Naive thymus-derived CD4-positive, alpha-beta T cell (primary cell): ENCODE data around the gene TGFB2. TPM values are rescaled to one million over a fixed set of nuclear protein-coding genes. Genes with fewer than 3 reads are reported as not detected.

Experiments
- ATAC-seq: fragments of 150-1000 bp; cut with Tn5 transposase; 2 replicates; pipeline ENCODE4 v1.10.0; 2021; ENCODE audit warnings: mild to moderate bottlenecking, moderate library complexity
- CTCF ChIA-PET: fragments of 350-600 bp; sonication (Branson Sonifier 250); formaldehyde crosslinking; loops from one replicate; lab custom pipeline; 2021; ENCODE audit warnings: antibody characterized with exemption; lab: Charles Lee
- POLR2A ChIA-PET: fragments of 350-600 bp; sonication (Branson Sonifier 250); formaldehyde crosslinking; loops from one replicate; lab custom pipeline; 2021; ENCODE audit warnings: antibody characterized with exemption, inconsistent platforms; lab: Charles Lee
- DNase-seq, 9 donors: peaks; one replicate each; pipeline versions ENCODE4 v3.0.0 to v3.0.0-alpha.2; 2020 to 2022; ENCODE audit warnings: mixed read lengths in 1 of 9
- H3K27ac ChIP-seq: one replicate; pipeline ENCODE4 v1.7.0; 2013; ENCODE audit warnings: mild to moderate bottlenecking, low read depth, low read length, moderate library complexity
- H3K27me3 ChIP-seq, 2 donors: one replicate each; pipeline ENCODE4 v1.7.0; 2013; ENCODE audit warnings: low read length in 2 of 2, mild to moderate bottlenecking in 2 of 2, moderate library complexity in 2 of 2; ENCODE audit not compliant: control insufficient read depth in 2 of 2, insufficient read depth in 2 of 2
- H3K36me3 ChIP-seq, 3 experiments: 1 replicate in 2 of 3; 2 replicates in 1 of 3; pipeline ENCODE4 v1.7.0; 2013; ENCODE audit warnings: low read length in 3 of 3, mild to moderate bottlenecking in 3 of 3, moderate library complexity in 1 of 3; ENCODE audit not compliant: insufficient read depth in 3 of 3, control insufficient read depth in 2 of 3
- H3K4me1 ChIP-seq, 2 donors: one replicate each; pipeline ENCODE4 v1.7.0; 2013; ENCODE audit warnings: low read length in 2 of 2, mild to moderate bottlenecking in 2 of 2, moderate library complexity in 1 of 2; ENCODE audit not compliant: control insufficient read depth in 2 of 2, insufficient read depth in 2 of 2
- H3K4me3 ChIP-seq: 2 replicates; pipeline ENCODE4 v1.7.0; 2013; ENCODE audit warnings: mild to moderate bottlenecking, low read length
- H3K9me3 ChIP-seq, 3 experiments: 1 replicate in 2 of 3; 2 replicates in 1 of 3; pipeline ENCODE4 v1.7.0; 2013; ENCODE audit warnings: low read length in 3 of 3; ENCODE audit not compliant: control insufficient read depth in 2 of 3
- H3K27ac Mint-ChIP-seq, 9 donors: one replicate each; pipeline ENCODE4 v1.8.0; 2020 to 2022; ENCODE audit warnings: mixed read lengths in 9 of 9, mild to moderate bottlenecking in 8 of 9, moderate library complexity in 5 of 9, inconsistent platforms in 2 of 9
- H3K27me3 Mint-ChIP-seq, 5 donors: one replicate each; pipeline ENCODE4 v1.8.0; 2021 to 2022; ENCODE audit warnings: mixed read lengths in 5 of 5, mild to moderate bottlenecking in 1 of 5
- H3K36me3 Mint-ChIP-seq, 5 donors: one replicate each; pipeline ENCODE4 v1.8.0; 2020 to 2022; ENCODE audit warnings: mixed read lengths in 5 of 5, mild to moderate bottlenecking in 3 of 5, inconsistent platforms in 1 of 5
- H3K4me1 Mint-ChIP-seq, 7 donors: one replicate each; pipeline ENCODE4 v1.8.0; 2020 to 2022; ENCODE audit warnings: mixed read lengths in 7 of 7, mild to moderate bottlenecking in 3 of 7, inconsistent platforms in 1 of 7
- H3K4me3 Mint-ChIP-seq, 10 donors: one replicate each; pipeline ENCODE4 v1.8.0; 2020 to 2022; ENCODE audit warnings: mild to moderate bottlenecking in 10 of 10, mixed read lengths in 10 of 10, moderate library complexity in 6 of 10, inconsistent platforms in 2 of 10
- H3K9me3 Mint-ChIP-seq, 11 donors: one replicate each; pipeline ENCODE4 v1.8.0; 2020 to 2022; ENCODE audit warnings: mixed read lengths in 11 of 11, mild to moderate bottlenecking in 4 of 11, inconsistent platforms in 1 of 11, moderate library complexity in 1 of 11
- intact Hi-C, 2 donors: fragments of 100-400 bp; cut with micrococcal nuclease; formaldehyde crosslinking; loops; one replicate each; pipeline ENCODE4 v1.15.1; 2023
- polyA plus RNA-seq, 2 donors: library from polyadenylated mRNA; unstranded; fragments of 300-500 nt; fragmentation: Illumina TruSeq; gene quantifications; one replicate each; pipeline ENCODE4 v1.2.3, GENCODE V29; 2021
- total RNA-seq, 6 experiments: library from RNA in 5 of 6; stranded (reverse) in 5 of 6; gene quantifications; 1 replicate in 5 of 6; 2 replicates in 1 of 6; pipeline ENCODE4 v1.2.3 and lab custom pipeline; 2021 to 2026

Gene TGFB2
- total and polyA plus RNA-seq, 7 experiments from 2014 or later, result not detected

DNA sequence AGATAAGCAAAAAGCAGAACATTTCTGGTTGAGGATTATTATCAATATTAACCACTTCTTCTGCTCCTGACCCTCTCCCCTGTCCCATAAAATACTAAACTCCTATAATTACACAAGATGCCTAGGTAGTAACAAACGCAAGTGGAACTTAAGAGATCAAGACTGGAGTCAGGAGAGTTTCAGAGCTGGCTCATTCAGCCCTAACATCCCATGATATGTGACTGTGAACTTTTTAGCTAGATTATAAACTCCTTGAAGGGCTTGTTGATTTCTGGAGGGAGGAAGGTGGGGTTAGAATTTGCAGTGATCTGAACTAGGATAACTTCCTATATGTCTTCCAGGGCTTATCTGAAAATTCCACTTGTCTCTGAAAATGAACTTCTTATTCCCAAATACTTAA, 130.6 kb downstream of the TGFB2 start:
- DNase-seq (no peak), ATAC-seq (no peak)
- ChIA-PET CTCF (no interaction called here), POLR2A (no interaction called here)
- Histone ChIP-seq H3K4me1 (no peaks in the 10 kb centered on the region), H3K36me3 (no peaks in the 10 kb centered on the region), H3K27me3 (no peaks in the 10 kb centered on the region), H3K9me3 (no peaks in the 10 kb centered on the region), H3K27ac (no peak overlapping the region), H3K4me3 (no peak overlapping the region)
- intact Hi-C loops, result no loop called here
- Mint-ChIP-seq H3K27ac (no peak overlapping the region), H3K36me3 (no peaks in the 10 kb centered on the region), H3K9me3 (peaks cover 0 to 3% (median 0%) of the 10 kb centered on the region in 11 donors), H3K27me3 (peaks cover 0 to 26% (median 9%) of the 10 kb centered on the region in 5 donors), H3K4me1 (peaks cover 0 to 16% (median 9%) of the 10 kb centered on the region in 7 donors), H3K4me3 (no peak overlapping the region)

DNA sequence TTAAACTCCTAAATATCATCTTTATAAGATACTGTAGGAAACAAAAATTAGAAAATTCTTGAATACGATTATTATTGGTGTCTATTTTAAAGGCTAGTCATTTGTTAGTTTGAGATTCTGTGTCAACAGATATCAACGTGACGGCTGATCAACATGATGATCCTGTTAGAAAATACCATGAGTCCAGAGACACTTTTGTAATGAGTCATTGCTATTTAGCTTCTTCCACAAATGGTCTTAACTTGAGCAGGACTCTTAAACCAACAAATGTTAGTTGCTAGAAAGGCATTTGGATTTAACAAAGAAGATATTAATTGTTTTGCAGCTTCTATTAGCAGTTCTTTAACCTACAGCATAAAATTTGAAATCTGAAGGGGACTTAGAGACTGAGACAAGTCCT, 131.2 kb downstream of the TGFB2 start:
- H3K9me3 Mint-ChIP-seq, result peaks cover 0 to 3% (median 0%) of the 10 kb centered on the region in 11 donors
- Histone ChIP-seq H3K9me3 (no peaks in the 10 kb centered on the region), H3K4me1 (no peaks in the 10 kb centered on the region), H3K27me3 (no peaks in the 10 kb centered on the region), H3K36me3 (no peaks in the 10 kb centered on the region), H3K4me3 (no peak overlapping the region), H3K27ac (no peak overlapping the region)
- POLR2A ChIA-PET, result no interaction called here
- CTCF ChIA-PET, result no interaction called here
- intact Hi-C loops, result no loop called here
- H3K36me3 Mint-ChIP-seq, result no peaks in the 10 kb centered on the region
- ATAC-seq (no peak), DNase-seq (no peak)
- H3K27me3 Mint-ChIP-seq, result peaks cover 0 to 21% (median 5%) of the 10 kb centered on the region in 5 donors
- H3K4me3 Mint-ChIP-seq, result no peak overlapping the region
- no peak overlapping the region for H3K27ac Mint-ChIP-seq
- peaks cover 0 to 16% (median 9%) of the 10 kb centered on the region in 7 donors for H3K4me1 Mint-ChIP-seq

DNA sequence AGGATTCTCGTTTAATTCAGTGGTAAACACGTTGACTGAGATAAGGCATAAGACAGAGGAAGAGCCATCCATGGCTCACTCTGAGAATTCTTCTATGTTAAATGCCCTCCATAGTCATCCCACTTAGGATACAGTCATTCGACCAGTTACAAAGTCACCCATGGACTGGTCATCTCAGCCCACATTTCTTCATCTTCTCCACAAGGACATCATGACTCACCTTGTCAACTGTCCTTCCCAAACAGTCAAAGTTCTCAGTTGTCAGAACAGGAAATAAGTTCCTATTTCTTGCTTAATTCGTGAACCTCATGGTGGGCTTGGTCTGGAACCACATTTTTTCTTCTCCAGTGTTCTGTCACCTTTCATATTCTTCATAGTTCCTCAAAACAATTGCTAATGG, 133.2 kb downstream of the TGFB2 start:
- ChIA-PET CTCF (no interaction called here), POLR2A (no interaction called here)
- no peak overlapping the region for H3K27ac Mint-ChIP-seq
- Histone ChIP-seq H3K27ac (no peak overlapping the region), H3K4me3 (no peak overlapping the region), H3K4me1 (no peaks in the 10 kb centered on the region), H3K27me3 (no peaks in the 10 kb centered on the region), H3K9me3 (no peaks in the 10 kb centered on the region), H3K36me3 (no peaks in the 10 kb centered on the region)
- H3K36me3 Mint-ChIP-seq, result no peaks in the 10 kb centered on the region
- H3K27me3 Mint-ChIP-seq, result peaks cover 0 to 21% (median 5%) of the 10 kb centered on the region in 5 donors
- H3K9me3 Mint-ChIP-seq, result peaks cover 0 to 3% (median 0%) of the 10 kb centered on the region in 11 donors
- H3K4me3 Mint-ChIP-seq, result no peak overlapping the region
- peaks cover 0 to 12% (median 9%) of the 10 kb centered on the region in 7 donors for H3K4me1 Mint-ChIP-seq
- intact Hi-C loops, result no loop called here
- ATAC-seq (no peak), DNase-seq (no peak)

DNA sequence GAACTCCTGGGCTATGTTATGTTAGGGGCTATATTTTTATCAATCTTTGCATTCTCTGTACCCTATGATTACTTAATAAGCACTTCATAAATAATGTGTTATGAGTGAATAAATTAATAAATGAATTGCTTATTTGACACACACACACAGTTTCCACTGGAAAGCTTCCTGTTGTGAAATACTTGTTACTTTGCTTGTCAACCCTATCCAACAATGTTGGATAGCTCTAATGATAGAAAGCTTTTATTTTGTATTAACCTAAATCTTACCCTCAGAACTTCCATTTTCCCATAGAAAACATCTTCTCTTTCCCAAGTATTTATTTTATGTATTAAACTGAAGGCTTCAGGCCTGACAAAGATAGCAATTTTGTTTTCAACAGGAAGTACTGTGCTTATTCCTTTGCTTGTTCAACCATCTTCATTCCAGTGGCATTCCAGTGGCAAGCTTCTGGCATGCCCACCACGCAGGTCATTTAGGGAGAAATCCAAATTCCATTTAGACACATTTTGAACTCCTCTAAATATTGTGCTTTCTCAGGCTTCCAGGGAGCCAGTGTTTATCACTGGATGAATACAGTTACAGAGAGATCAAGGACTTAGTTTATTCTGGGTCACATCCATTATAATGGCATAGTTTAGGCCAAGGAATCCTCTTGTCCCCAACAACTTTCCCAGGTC, 134.4 kb downstream of the TGFB2 start:
- no peak overlapping the region for H3K27ac Mint-ChIP-seq
- no peak for DNase-seq
- no peak overlapping the region for H3K4me3 Mint-ChIP-seq
- ATAC-seq, result no peak
- H3K36me3 Mint-ChIP-seq, result no peaks in the 10 kb centered on the region
- CTCF ChIA-PET, result no interaction called here
- H3K27ac ChIP-seq, result no peak overlapping the region
- H3K4me1 ChIP-seq, result no peaks in the 10 kb centered on the region
- peaks cover 0 to 3% (median 0%) of the 10 kb centered on the region in 11 donors for H3K9me3 Mint-ChIP-seq
- no peaks in the 10 kb centered on the region for H3K27me3 ChIP-seq
- H3K9me3 ChIP-seq, result no peaks in the 10 kb centered on the region
- no peak overlapping the region for H3K4me3 ChIP-seq
- no peaks in the 10 kb centered on the region for H3K36me3 ChIP-seq
- intact Hi-C loops, result no loop called here
- peaks cover 0 to 16% (median 5%) of the 10 kb centered on the region in 5 donors for H3K27me3 Mint-ChIP-seq
- POLR2A ChIA-PET, result no interaction called here
- H3K4me1 Mint-ChIP-seq, result peaks cover 0 to 2% (median 2%) of the 10 kb centered on the region in 7 donors

DNA sequence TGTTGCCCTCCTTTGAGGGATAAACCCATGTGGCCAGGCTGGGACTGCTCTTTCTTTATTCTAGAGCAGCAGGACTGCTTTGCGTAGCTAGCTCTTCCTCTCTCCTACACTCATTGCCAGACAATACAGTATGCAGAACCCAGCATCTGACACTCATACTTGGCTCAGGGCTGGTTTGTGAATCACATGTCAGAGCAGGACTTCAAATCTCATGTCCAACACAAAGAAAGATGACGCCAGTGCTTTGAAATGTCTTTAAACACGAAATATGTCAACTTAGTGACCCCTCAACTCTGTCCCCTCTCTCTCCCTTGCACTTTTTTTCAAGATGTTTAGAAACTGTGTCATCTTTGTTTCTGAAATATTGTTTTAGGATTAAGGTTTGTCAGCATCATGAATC, 135.0 kb downstream of the TGFB2 start:
- H3K27me3 Mint-ChIP-seq, result peaks cover 0 to 16% (median 5%) of the 10 kb centered on the region in 5 donors
- H3K4me3 ChIP-seq, result no peak overlapping the region
- intact Hi-C loops, result no loop called here

DNA sequence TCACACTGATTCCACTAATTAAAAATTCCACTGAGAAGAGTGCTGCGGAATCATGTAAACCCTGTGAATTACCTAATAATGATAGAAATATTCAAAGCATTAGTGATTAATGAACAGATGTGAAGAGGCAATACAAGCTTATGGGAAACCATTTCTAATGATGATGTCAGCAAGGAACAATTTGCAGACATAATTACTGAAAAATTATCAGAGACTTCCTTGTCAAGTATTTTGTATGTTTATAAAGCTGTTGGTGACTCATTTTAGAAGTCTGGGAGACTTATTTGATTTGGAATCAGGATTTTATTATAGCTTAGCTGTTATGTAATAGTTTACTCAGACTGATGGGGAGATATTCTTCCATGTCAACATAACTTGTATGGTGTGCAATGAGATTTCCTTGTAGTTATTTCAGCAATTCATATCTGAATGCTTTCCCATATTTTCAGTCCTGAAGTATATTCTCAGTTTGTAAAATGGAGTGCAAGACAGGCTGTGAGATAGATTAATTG, 135.5 kb downstream of the TGFB2 start:
- Histone ChIP-seq H3K27ac (no peak overlapping the region), H3K4me3 (no peak overlapping the region), H3K9me3 (no peaks in the 10 kb centered on the region), H3K4me1 (no peaks in the 10 kb centered on the region), H3K27me3 (no peaks in the 10 kb centered on the region), H3K36me3 (no peaks in the 10 kb centered on the region)
- intact Hi-C loops, result no loop called here
- H3K27ac Mint-ChIP-seq, result no peak overlapping the region
- no peaks in the 10 kb centered on the region for H3K36me3 Mint-ChIP-seq
- peaks cover 0 to 1% (median 0%) of the 10 kb centered on the region in 7 donors for H3K4me1 Mint-ChIP-seq
- DNase-seq (no peak), ATAC-seq (no peak)
- CTCF ChIA-PET, result no interaction called here
- peaks cover 0 to 16% (median 5%) of the 10 kb centered on the region in 5 donors for H3K27me3 Mint-ChIP-seq
- peaks cover 0 to 3% (median 0%) of the 10 kb centered on the region in 11 donors for H3K9me3 Mint-ChIP-seq
- no peak overlapping the region for H3K4me3 Mint-ChIP-seq
- POLR2A ChIA-PET, result no interaction called here

More for the DNA sequence above, 135.0 kb downstream of the TGFB2 start:
- ATAC-seq (no peak), DNase-seq (no peak)
- ChIA-PET CTCF (no interaction called here), POLR2A (no interaction called here)
- H3K36me3 Mint-ChIP-seq, result no peaks in the 10 kb centered on the region
- H3K27ac Mint-ChIP-seq, result no peak overlapping the region
- Histone ChIP-seq H3K36me3 (no peaks in the 10 kb centered on the region), H3K9me3 (no peaks in the 10 kb centered on the region), H3K27ac (no peak overlapping the region), H3K4me1 (no peaks in the 10 kb centered on the region), H3K27me3 (no peaks in the 10 kb centered on the region)
- peaks cover 0 to 3% (median 0%) of the 10 kb centered on the region in 11 donors for H3K9me3 Mint-ChIP-seq
- peaks cover 0 to 1% (median 0%) of the 10 kb centered on the region in 7 donors for H3K4me1 Mint-ChIP-seq
- H3K4me3 Mint-ChIP-seq, result no peak overlapping the region
